Stomach (tissue), 9 donors: Measurements from ENCODE around the gene MYCN. TPM values are rescaled to one million over a fixed set of nuclear protein-coding genes. Genes with fewer than 3 reads are reported as not detected.

ENCODE experiments used
- DNase-seq, 2 donors: peaks; one replicate each; pipeline versions ENCODE4 v3.0.0 to v3.0.0-alpha.2; 2013 to 2019
- H3K27ac ChIP-seq, 5 donors: fragments of 200-600 bp in 4 of 5; sonication (generic) in 4 of 5; one replicate each; pipeline ENCODE4 v1.5.1; 2013 to 2019; ENCODE audit warnings: mild to moderate bottlenecking in 1 of 5, moderate library complexity in 1 of 5
- H3K27me3 ChIP-seq, 3 donors: fragments of 200-600 bp; sonication (generic); one replicate each; pipeline ENCODE4 v1.5.1; 2017 to 2019; ENCODE audit warnings: mixed run types in 1 of 3
- H3K36me3 ChIP-seq, 4 donors: fragments of 200-600 bp; sonication (generic); 1 replicate in 3 of 4; 2 replicates in 1 of 4; pipeline ENCODE4 v1.5.1; 2016 to 2019
- H3K4me1 ChIP-seq, 4 donors: fragments of 200-600 bp; sonication (generic); one replicate each; pipeline ENCODE4 v1.5.1; 2016 to 2019
- H3K4me3 ChIP-seq, 4 donors: fragments of 200-600 bp; sonication (generic) in 3 of 4; one replicate each; pipeline ENCODE4 v1.5.1; 2016 to 2019; ENCODE audit warnings: mild to moderate bottlenecking in 1 of 4
- H3K9me3 ChIP-seq, 4 donors: fragments of 200-600 bp; sonication (generic); one replicate each; pipeline ENCODE4 v1.5.1; 2016 to 2019
- CTCF ChIP-seq, 7 experiments: fragments of 450-650 bp in 4 of 7; fragments of 200-600 bp in 3 of 7; sonication (generic) in 3 of 7; IDR thresholded peaks; one replicate each; pipeline ENCODE4 v1.5.1; 2016 to 2019; ENCODE audit warnings: antibody characterized with exemption in 7 of 7, control low read depth in 2 of 7, mild to moderate bottlenecking in 1 of 7
- EP300 ChIP-seq: sonication (generic); formaldehyde crosslinking; IDR thresholded peaks from one replicate; pipeline ENCODE4 v1.6.1; 2017; ENCODE audit warnings: antibody characterized with exemption
- POLR2A ChIP-seq, 4 donors: fragments of 450-650 bp; IDR thresholded peaks; one replicate each; pipeline ENCODE4 v1.6.1; 2016; ENCODE audit warnings: antibody characterized with exemption in 4 of 4, control low read depth in 2 of 4, mild to moderate bottlenecking in 1 of 4, moderate library complexity in 1 of 4
- POLR2AphosphoS5 ChIP-seq, 3 donors: sonication (generic); formaldehyde crosslinking; IDR thresholded peaks; one replicate each; pipeline ENCODE4 v1.6.1; 2016; ENCODE audit warnings: antibody characterized with exemption in 3 of 3
- WGBS, 5 donors: extraction: QIAGEN DNeasy Blood & Tissue Kit in 3 of 5; methylation state at CpG; one replicate each; pipeline versions ENCODE4 v1.1.5 to v1.1.7; 2013 to 2018; 5-methylcytosine and 5-hydroxymethylcytosine counted together
- intact Hi-C: fragments of 100-400 bp; cut with DNase I; formaldehyde crosslinking; loops from one replicate; pipeline ENCODE4 v1.15.1; 2023; ENCODE audit warnings: low total_unique reads
- polyA plus RNA-seq, 3 donors: library from polyadenylated mRNA; stranded (reverse); fragments of 200-250 nt; gene quantifications; one replicate each; pipeline ENCODE4 v1.2.3, GENCODE V29; 2013
- total RNA-seq, 5 donors: library from RNA; depleted of rRNA; stranded (reverse); fragments of >200 nt; gene quantifications; one replicate each; pipeline versions ENCODE4 v1.1.0 to v1.2.3, GENCODE V29; 2014 to 2016
- donor health status: healthy with polysubstance abuse.
- donor health status: Bipolar disorder and iron deficiency.
- donor health status: healthy.

The MYCN gene
- total and polyA plus RNA-seq, 8 donors, result 0.90 to 9.6 (median 2.3) TPM; not detected in 1

GRCh38 chr2:15952451-15953146 lies 12.2 kb downstream of the MYCN start:
- 94 to 95% (median 94%) methylated on average over 10 of the region's 10 CpGs for WGBS, 5 donors
- TF ChIP-seq CTCF (IDR thresholded peaks at IDR 0.05), result no peak
- no peak for TF ChIP-seq POLR2A (IDR thresholded peaks at IDR 0.05)
- no peak for TF ChIP-seq POLR2AphosphoS5 (IDR thresholded peaks at IDR 0.05)
- no peak for TF ChIP-seq EP300
- H3K9me3 ChIP-seq, result no peaks in the 10 kb centered on the region

GRCh38 chr2:15953147-15953630 lies 12.8 kb downstream of the MYCN start:
- Histone ChIP-seq H3K36me3 (no peaks in the 10 kb centered on the region), H3K9me3 (no peaks in the 10 kb centered on the region), H3K4me1 (no peaks in the 10 kb centered on the region), H3K27ac (no peak overlapping the region), H3K4me3 (no peak overlapping the region), H3K27me3 (no peaks in the 10 kb centered on the region)
- WGBS, 5 donors, result 77 to 87% (median 82%) methylated on average over 6 of the region's 6 CpGs
- intact Hi-C loops, result no loop called here
- no peak for DNase-seq
- TF ChIP-seq POLR2AphosphoS5 (IDR thresholded peaks at IDR 0.05) (no peak), EP300 (no peak), POLR2A (IDR thresholded peaks at IDR 0.05) (no peak), CTCF (IDR thresholded peaks at IDR 0.05) (no peak)

More at GRCh38 chr2:15952451-15953146, 12.2 kb downstream of the MYCN start:
- no peaks in the 10 kb centered on the region for H3K27me3 ChIP-seq
- no peaks in the 10 kb centered on the region for H3K4me1 ChIP-seq
- intact Hi-C loops, result no loop called here
- no peak overlapping the region for H3K4me3 ChIP-seq
- no peaks in the 10 kb centered on the region for H3K36me3 ChIP-seq
- no peak for DNase-seq
- H3K27ac ChIP-seq, result no peak overlapping the region

DNA sequence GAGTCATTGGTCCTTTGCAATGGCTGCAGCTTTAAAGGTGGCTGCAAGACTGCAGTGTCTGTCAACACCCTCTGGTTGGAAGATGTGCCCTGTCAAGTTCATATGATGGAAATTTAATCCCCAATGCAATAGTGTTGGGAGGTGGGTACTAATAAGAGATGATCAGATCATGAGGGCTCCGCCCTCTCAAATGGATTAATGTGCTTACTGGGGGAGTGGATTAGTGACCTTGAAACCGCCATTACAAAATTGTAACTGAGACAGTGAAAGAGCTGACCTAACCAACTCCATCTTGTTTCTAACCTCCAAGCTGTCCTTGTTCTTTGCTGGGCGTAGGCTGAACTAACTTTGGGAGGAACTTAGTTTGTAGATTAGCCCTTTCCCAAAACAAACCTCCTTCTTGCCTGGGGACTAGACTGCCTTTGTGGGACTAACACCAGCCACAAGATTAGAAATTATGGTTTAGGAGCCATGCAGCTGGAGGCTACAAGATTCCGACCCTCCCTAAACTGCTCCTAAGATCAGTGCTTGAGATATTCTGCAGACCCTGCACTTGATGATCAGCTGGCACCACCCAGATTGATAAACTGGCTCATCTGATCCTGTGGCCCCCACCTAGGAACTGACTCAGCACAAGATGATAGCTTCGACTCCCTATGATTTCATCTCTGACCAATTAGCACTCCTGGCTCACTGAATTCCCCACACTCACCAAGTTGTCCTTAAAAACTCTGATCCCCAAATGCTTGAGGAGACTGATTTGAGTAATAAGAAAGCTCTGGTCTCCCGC lies 13.7 kb downstream of the MYCN start:
- no peaks in the 10 kb centered on the region for H3K4me1 ChIP-seq
- no peaks in the 10 kb centered on the region for H3K36me3 ChIP-seq
- no peaks in the 10 kb centered on the region for H3K9me3 ChIP-seq
- no peak overlapping the region for H3K4me3 ChIP-seq
- no peaks in the 10 kb centered on the region for H3K27me3 ChIP-seq
- no peak overlapping the region for H3K27ac ChIP-seq
- no peak for DNase-seq
- intact Hi-C loops, result no loop called here
- no peak for TF ChIP-seq CTCF (IDR thresholded peaks at IDR 0.05)
- TF ChIP-seq EP300, result no peak
- TF ChIP-seq POLR2AphosphoS5 (IDR thresholded peaks at IDR 0.05), result no peak
- TF ChIP-seq POLR2A (IDR thresholded peaks at IDR 0.05), result no peak
- WGBS, 5 donors, result 88 to 95% (median 91%) methylated on average over 6 of the region's 6 CpGs

DNA sequence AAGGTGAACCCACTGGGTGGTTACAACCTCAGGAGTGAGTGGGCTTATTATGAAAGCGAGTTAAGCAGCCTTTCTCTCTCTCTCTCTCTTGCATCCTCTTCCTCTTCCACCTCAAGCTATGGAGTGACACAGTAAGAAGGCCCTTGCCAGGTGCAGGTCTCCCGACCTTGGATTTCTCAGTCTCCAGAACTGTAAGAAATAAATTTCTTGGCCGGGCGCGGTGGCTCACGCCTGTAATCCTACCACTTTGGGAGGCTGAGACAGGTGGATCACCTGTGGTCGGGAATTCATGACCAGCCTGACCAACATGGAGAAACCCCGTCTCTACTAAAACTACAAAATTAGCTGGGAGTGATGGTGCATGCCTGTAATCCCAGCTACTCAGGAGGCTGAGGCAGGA lies 14.4 kb downstream of the MYCN start:
- H3K27ac ChIP-seq, result no peak overlapping the region
- intact Hi-C loops, result no loop called here
- H3K36me3 ChIP-seq, result no peaks in the 10 kb centered on the region
- H3K4me1 ChIP-seq, result no peaks in the 10 kb centered on the region
- H3K4me3 ChIP-seq, result no peak overlapping the region
- DNase-seq, result no peak
- no peak for TF ChIP-seq POLR2AphosphoS5 (IDR thresholded peaks at IDR 0.05)
- TF ChIP-seq POLR2A (IDR thresholded peaks at IDR 0.05), result no peak
- no peak for TF ChIP-seq EP300
- no peak for TF ChIP-seq CTCF (IDR thresholded peaks at IDR 0.05)
- H3K27me3 ChIP-seq, result no peaks in the 10 kb centered on the region
- WGBS, 5 donors, result 92 to 96% (median 95%) methylated on average over 8 of the region's 8 CpGs
- no peaks in the 10 kb centered on the region for H3K9me3 ChIP-seq
